ENCODE results near the gene ZBTB42.

ZBTB42 gene

GRCh38 chr14:104800771-104801519, at the start of gene ZBTB42:
ZBTB42 (plus strand) TSS chr14:104801101; CDS start chr14:104801198, 97 bp downstream.
- no peak for DNase-seq (ENCODE audit: extremely low spot score, insufficient read length, low read depth)
- FAIRE-seq = no peak

DNA sequence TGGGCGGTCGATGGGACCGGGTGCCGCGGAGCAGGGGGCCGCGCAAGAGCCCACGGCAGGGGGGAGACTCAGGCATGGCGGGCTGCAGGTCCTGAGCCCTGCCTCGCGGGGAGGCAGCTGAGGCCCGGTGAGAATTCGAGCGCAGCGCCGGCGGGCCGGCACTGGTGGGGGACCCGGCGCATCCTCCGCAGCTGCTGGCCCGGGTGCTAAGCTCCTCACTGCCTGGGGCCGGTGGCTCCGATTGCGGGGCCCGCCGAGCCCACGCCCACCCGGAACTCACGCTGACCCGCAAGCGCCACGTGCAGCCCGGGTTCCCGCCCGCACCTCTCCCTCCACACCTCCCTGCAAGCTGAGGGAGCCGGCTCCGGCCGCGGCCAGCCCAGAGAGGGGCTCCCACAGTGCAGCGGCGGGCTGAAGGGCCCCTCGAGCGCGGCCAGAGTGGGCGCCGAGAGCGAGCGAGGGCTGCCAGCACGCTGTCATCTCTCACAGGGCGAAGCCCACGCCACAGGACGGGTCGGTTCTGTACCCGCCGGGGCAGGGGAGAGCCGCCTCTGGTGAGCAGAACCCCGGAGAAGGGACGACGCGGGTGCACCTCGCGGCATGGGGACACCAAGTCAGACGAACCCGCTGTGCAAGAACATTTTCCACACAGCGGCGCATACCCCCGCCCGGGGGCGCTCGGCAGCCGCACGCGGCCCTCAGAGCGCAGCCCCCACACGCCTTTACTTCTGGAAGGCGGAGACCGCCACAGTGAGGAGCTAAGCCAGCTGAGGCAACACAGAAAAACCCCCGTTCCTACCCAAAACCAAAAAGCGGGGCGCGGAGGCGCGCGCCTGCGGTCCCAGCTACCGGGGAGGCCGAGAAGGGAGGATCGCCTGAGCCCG, 49.1 kb upstream of the ZBTB42 start:
- DNase-seq (ENCODE audit: extremely low spot score, insufficient read length, low read depth) (no peak), FAIRE-seq (no peak)

- no peak for DNase-seq (ENCODE audit: extremely low spot score, insufficient read length, low read depth)
- FAIRE-seq = no peak
Measured at GRCh38 chr14:104752423-104752734, 48.5 kb upstream of the ZBTB42 start.

GRCh38 chr14:104752735-104753527, 48.0 kb upstream of the ZBTB42 start, which contains the start of gene SIVA1:
SIVA1 (plus strand) TSS chr14:104753147; CDS start chr14:104753202, 55 bp downstream.
- DNase-seq (ENCODE audit: extremely low spot score, insufficient read length, low read depth) (peak; percentile 99), FAIRE-seq (peak; percentile 99)

GRCh38 chr14:104753528-104754212, 47.2 kb upstream of the ZBTB42 start:
- no peak for FAIRE-seq
- no peak for DNase-seq (ENCODE audit: extremely low spot score, insufficient read length, low read depth)

- FAIRE-seq = no peak
- no peak for DNase-seq (ENCODE audit: extremely low spot score, insufficient read length, low read depth)
Measured at GRCh38 chr14:104754213-104754851, 46.6 kb upstream of the ZBTB42 start.

GRCh38 chr14:104755621-104756020, 45.3 kb upstream of the ZBTB42 start:
- no peak for DNase-seq (ENCODE audit: extremely low spot score, insufficient read length, low read depth)
- FAIRE-seq = no peak

DNA sequence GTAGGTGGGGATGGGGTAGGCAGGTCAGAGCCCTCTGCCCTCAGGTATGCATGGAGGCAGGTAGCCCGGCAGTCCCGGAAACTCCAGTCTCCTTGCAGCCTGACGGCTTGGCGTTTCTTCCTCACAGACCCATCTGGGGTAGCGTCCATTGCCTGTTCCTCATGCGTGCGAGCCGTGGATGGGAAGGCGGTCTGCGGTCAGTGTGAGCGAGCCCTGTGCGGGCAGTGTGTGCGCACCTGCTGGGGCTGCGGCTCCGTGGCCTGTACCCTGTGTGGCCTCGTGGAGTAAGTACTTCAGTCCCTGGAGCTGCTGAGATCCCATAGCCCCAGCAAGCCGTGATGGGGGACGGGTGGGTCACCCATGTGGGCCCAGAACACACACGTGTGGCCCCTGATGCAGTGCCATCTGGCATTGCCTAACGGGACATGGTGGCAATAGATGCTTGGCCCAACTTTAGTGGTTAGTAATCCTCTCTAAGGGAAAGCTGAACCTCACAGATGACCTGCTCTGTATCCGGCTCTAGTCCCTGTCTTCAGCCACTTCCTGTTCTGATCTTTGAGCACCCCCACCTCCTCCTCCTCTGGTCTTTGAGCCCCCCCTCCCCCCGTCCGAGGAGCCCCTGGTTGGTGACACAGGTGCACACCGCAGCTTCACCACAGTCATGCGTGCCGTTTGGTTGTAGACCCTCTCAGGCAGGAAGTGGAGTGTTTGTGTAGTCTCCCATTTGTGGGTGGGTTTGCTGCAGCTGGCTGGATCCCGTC, 44.2 kb upstream of the ZBTB42 start:
- FAIRE-seq (no peak), DNase-seq (ENCODE audit: extremely low spot score, insufficient read length, low read depth) (no peak)

- DNase-seq (ENCODE audit: extremely low spot score, insufficient read length, low read depth) (no peak), FAIRE-seq (no peak)
Measured at GRCh38 chr14:104757238-104757585, 43.7 kb upstream of the ZBTB42 start.

- FAIRE-seq (no peak), DNase-seq (ENCODE audit: extremely low spot score, insufficient read length, low read depth) (no peak)
Measured at GRCh38 chr14:104757681-104758392, 43.1 kb upstream of the ZBTB42 start.

GRCh38 chr14:104758981-104759969, 41.6 kb upstream of the ZBTB42 start:
- DNase-seq (ENCODE audit: extremely low spot score, insufficient read length, low read depth) (no peak), FAIRE-seq (no peak)

GRCh38 chr14:104765517-104765916, 35.4 kb upstream of the ZBTB42 start:
- FAIRE-seq (no peak), DNase-seq (ENCODE audit: extremely low spot score, insufficient read length, low read depth) (no peak)

DNA sequence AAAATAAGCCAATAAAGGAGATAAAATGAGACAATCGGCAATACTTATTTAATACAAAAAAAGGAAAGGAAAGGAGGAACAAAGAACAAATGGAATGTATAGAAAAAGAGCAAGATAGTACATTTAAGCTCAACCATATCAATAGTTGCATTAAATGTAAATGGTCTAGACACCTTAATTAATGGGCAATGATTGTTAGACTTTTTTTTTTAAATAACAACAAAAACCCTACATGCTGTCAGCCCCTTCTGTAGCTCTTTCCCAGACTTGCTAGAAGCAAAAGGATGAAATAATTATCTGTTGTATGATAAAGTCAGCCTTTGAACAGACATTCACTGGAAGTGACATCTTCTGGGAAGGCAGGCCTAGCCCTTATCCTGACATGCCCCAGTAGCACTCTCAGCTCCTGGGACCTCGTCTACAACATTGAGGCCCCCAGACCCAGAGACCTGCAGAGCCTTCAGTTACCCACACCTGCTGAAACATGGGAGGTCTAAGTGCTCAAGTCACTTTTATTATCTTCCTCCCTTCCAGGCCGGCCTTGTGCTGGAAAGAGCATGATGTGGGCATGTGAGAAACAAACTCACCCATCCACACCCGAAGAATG, 34.5 kb upstream of the ZBTB42 start:
- DNase-seq (ENCODE audit: extremely low spot score, insufficient read length, low read depth) (no peak), FAIRE-seq (no peak)

DNA sequence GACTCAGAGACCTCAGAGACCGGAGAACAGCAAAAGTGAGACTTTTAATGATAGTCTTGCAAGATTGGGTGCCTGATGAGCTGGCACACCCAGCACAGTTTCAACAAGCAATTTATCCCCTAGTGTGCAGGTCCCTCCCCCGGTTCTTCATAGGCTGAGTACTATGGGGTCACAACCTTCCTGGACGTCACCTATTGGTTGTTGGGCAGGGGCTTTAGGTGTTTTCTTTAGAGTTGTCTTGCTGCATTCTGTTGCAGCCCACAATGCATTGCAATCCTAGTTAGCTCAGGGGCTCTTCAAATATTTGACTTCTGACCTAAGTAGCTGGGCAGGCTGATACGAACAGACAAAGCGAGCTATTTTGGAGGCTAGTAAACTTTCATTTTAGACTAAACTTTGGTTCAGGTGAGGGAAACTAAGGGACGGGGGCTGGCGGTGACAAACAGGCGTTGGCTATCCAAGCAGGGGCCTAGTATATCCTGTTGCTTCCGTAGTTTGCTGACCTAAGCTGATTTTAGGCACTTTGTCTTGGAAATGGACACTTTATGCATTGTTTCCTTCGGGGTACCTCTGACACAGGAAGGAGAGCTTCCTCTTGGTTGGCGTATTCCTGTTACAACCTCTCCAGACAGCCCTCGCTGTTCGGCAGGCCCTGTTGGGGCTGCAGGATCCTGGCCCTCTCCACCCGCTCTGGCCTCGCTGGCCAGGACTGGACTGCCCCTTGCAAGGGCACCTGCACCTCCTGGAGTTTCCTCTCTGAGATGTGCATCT, 33.9 kb upstream of the ZBTB42 start:
- FAIRE-seq = no peak
- DNase-seq (ENCODE audit: extremely low spot score, insufficient read length, low read depth) = no peak

- no peak for DNase-seq (ENCODE audit: extremely low spot score, insufficient read length, low read depth)
- FAIRE-seq = no peak
Measured at GRCh38 chr14:104767634-104767918, 33.3 kb upstream of the ZBTB42 start.

All from GM18507 (cell line).